SHP77 treated with DMSO at 0.1 percent for 48 hours (cell line): Measurements from ENCODE around the gene DNAH10.
"Not testable (repeated sequence)": the region's sequence is repeated elsewhere in the genome, so short reads cannot be mapped to it uniquely, and the experiment has no call there.

ENCODE experiments used
- DNase-seq: peaks from one replicate; lab custom pipeline; 2025; lab: John Stamatoyannopoulos, UW

Gene DNAH10

GRCh38 chr12:123910057-123910456, 148.0 kb downstream of the DNAH10 start:
- no peak for DNase-seq

GRCh38 chr12:123910761-123911193, 148.7 kb downstream of the DNAH10 start:
- DNase-seq = no peak

GRCh38 chr12:123911672-123912409, 149.7 kb downstream of the DNAH10 start:
- not testable (repeated sequence) for DNase-seq

- no peak for DNase-seq
Observed at GRCh38 chr12:123912415-123913380, 150.6 kb downstream of the DNAH10 start.

GRCh38 chr12:123914726-123915333, 152.7 kb downstream of the DNAH10 start:
- DNase-seq = no peak

GRCh38 chr12:123916729-123917128, 154.6 kb downstream of the DNAH10 start:
- no peak for DNase-seq

GRCh38 chr12:123917337-123917850, 155.3 kb downstream of the DNAH10 start:
- DNase-seq = no peak

GRCh38 chr12:123919980-123920360, 157.9 kb downstream of the DNAH10 start:
- no peak for DNase-seq

- DNase-seq = no peak
Observed at GRCh38 chr12:123923038-123923437, 160.9 kb downstream of the DNAH10 start.

GRCh38 chr12:123923927-123924326, 161.8 kb downstream of the DNAH10 start:
- no peak for DNase-seq

GRCh38 chr12:123924539-123924938, 162.4 kb downstream of the DNAH10 start:
- no peak for DNase-seq

- DNase-seq = peak; percentile 49
Observed at GRCh38 chr12:123928274-123928865, 166.3 kb downstream of the DNAH10 start.

- no peak for DNase-seq
Observed at GRCh38 chr12:123928897-123929296, 166.8 kb downstream of the DNAH10 start.

- DNase-seq = no peak
Observed at GRCh38 chr12:123929946-123930583, 168.0 kb downstream of the DNAH10 start.

- no peak for DNase-seq
Observed at GRCh38 chr12:123931686-123932321, 169.7 kb downstream of the DNAH10 start.

- no peak for DNase-seq
Observed at GRCh38 chr12:123933214-123933613, 171.1 kb downstream of the DNAH10 start.

GRCh38 chr12:123934016-123934620, 172.0 kb downstream of the DNAH10 start:
- DNase-seq = no peak

GRCh38 chr12:123934829-123935228, 172.7 kb downstream of the DNAH10 start:
- DNase-seq = no peak

- DNase-seq = no peak
Observed at GRCh38 chr12:123935956-123936355, 173.9 kb downstream of the DNAH10 start.

GRCh38 chr12:123936471-123936870, 174.4 kb downstream of the DNAH10 start:
- no peak for DNase-seq
